Measurements from ENCODE around the gene C13orf46. TPM values are rescaled to one million over a fixed set of nuclear protein-coding genes. Genes with fewer than 3 reads are reported as not detected.

Gene C13orf46
- total RNA-seq, 3 donors from 2014 or later, result 1.1 to 1.5 (median 1.4) TPM

DNA sequence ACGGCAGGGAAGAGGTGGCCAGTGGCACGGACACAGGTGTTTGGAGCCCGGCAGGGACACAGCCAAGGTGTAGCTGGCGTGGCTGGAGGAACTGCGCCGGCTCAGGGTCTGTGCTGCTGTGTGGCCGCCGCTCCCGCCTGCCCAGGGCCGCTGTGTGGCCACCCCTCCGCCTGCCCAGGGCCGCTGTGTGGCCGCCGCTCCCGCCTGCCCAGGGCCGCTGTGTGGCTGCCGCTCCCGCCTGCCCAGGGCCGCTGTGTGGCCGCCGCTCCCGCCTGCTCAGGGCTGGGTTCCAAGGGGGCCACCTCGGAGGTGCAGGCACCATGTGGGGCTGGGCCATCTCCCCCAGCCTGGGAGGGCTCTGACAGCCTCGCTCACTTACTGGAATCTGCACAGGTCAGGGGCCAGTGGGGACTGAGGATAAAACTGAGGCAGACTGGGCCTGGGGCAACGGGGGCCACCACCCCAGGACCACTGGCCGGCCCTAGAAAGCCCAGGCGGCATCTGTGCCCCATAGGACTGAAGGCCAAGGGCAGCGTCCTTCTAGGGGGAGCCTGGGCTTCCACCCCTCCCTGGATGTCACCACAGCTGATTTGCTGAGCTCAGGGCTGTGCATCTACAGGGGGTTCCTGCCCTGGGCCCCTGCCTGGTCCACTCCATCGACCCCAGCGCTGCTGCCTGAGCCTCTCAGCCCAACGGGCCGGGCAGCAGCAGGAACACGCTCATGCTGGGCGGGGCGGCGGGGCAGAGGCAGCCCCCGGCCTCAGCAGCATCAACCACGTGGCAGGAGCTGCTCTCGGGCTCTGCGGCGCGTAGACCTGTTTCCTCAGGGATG lies 21.5 kb downstream of the C13orf46 start:
- Mint-ChIP-seq H3K36me3 (ENCODE audit: insufficient read depth) (peaks cover 7% of the 10 kb centered on the region), H3K4me3 (no peak overlapping the region), H3K27me3 (ENCODE audit: low read depth) (no peaks in the 10 kb centered on the region), H3K9me3 (no peaks in the 10 kb centered on the region), H3K4me1 (ENCODE audit: low read depth) (peaks cover 5% of the 10 kb centered on the region)
- ATAC-seq, result no peak
- no peak for DNase-seq

DNA sequence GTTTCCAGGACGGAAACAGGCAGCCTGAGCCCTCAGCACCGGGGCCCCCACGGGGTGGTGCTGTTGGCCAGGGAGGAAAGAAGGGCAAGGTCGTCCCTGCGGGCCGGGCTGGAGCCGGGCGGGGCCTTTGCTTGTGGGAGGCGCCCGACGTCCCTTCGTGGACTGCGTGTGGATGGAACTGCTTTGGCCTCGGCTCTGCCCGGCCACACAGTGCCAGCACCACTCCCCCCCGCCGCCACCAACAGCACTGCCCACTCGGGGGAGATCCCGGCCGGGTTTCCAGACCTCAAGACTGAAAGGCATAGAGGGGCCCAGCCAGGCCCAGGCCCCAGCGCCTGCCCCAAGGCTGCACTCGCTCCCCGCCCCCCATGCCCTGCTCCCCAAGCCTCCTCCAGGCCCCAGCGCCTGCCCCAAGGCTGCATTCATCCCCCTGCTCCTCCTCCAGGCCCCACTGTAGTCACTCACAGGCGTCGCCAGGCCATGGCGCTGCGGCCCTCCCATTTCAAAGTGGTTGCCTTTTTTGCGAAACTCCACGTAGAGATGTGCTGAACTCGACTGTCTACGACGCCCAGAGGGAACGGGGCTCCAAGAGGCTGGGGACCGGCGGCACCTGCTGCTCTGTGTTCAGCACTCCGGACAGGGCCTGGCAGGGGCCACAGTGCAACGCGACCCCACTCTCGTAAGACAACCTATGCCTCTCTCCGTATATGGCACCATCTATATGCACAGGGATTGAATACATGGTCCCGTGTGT lies 22.5 kb downstream of the C13orf46 start:
- H3K4me1 Mint-ChIP-seq (ENCODE audit: low read depth), result peaks cover 5% of the 10 kb centered on the region
- no peak overlapping the region for H3K4me3 Mint-ChIP-seq
- DNase-seq (peak; percentile 30), ATAC-seq (peak; percentile 79 to 86)
- H3K9me3 Mint-ChIP-seq, result no peaks in the 10 kb centered on the region
- H3K36me3 Mint-ChIP-seq (ENCODE audit: insufficient read depth), result peaks cover 4% of the 10 kb centered on the region
- H3K27me3 Mint-ChIP-seq (ENCODE audit: low read depth), result no peaks in the 10 kb centered on the region

DNA sequence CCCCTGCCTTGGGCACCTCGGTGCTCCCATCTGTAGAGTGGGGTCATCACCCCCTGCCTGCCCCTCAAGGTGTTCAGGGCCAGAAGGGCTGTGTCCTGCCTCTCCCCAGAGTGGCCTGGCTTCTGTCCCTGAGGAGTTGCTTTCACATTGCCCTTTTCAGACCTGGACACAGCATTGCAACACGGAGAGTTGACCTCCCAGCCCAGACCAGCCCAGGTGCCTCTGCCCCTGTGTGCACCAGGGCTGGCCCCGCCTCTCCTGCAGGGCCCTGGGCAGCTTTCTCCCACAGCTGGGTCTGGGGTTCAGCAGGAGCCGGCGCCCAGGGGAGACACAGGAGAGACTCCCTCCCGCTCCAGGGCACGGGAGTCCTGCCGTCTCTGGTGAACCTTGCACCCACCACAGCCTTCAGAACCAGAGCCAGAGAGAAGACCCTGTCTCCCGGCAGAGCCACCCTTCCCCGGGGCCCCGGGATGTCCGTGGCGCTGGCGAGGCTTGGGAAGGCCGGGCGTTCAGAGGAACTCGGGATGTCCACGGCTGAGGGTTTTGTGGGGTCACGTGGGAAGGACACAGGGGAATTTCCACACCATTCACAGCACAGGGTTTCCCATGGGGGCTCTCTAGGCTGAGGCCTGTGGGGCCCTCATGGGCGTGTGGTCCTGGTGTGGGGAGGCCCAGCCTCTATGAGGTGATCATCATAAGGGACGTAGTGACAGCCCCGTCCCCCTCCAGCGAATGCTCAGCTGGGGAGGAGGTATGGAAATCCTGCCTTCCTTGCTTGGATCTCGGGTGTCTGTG lies 23.2 kb downstream of the C13orf46 start:
- Mint-ChIP-seq H3K27me3 (ENCODE audit: low read depth) (no peaks in the 10 kb centered on the region), H3K4me1 (ENCODE audit: low read depth) (peaks cover 5% of the 10 kb centered on the region), H3K9me3 (no peaks in the 10 kb centered on the region), H3K36me3 (ENCODE audit: insufficient read depth) (peaks cover 4% of the 10 kb centered on the region), H3K4me3 (no peak overlapping the region)
- ATAC-seq (no peak), DNase-seq (no peak)

DNA sequence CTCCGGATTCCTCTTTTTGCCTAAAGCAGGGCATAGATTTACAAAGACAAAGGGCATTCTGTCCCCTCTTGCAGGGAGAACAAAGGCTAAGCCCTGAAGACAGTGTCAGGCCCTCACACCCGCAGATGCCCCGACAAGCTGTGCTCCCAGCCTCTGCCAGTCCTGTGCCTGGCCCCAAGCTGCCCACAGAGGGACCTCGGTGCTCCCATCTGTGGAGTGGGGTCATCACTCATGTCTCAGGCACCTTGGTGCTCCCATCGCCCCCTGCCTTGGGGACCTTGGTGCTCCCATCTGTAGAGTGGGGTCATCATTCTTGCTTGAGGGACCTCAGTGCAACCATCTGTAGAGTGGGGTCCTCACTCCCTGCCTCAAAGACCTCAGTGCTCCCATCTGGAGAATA lies 24.3 kb downstream of the C13orf46 start:
- Mint-ChIP-seq H3K4me3 (no peak overlapping the region), H3K4me1 (ENCODE audit: low read depth) (peaks cover 5% of the 10 kb centered on the region), H3K27me3 (ENCODE audit: low read depth) (no peaks in the 10 kb centered on the region), H3K36me3 (ENCODE audit: insufficient read depth) (peaks cover 3% of the 10 kb centered on the region), H3K9me3 (no peaks in the 10 kb centered on the region)
- ATAC-seq, result no peak
- DNase-seq, result no peak

DNA sequence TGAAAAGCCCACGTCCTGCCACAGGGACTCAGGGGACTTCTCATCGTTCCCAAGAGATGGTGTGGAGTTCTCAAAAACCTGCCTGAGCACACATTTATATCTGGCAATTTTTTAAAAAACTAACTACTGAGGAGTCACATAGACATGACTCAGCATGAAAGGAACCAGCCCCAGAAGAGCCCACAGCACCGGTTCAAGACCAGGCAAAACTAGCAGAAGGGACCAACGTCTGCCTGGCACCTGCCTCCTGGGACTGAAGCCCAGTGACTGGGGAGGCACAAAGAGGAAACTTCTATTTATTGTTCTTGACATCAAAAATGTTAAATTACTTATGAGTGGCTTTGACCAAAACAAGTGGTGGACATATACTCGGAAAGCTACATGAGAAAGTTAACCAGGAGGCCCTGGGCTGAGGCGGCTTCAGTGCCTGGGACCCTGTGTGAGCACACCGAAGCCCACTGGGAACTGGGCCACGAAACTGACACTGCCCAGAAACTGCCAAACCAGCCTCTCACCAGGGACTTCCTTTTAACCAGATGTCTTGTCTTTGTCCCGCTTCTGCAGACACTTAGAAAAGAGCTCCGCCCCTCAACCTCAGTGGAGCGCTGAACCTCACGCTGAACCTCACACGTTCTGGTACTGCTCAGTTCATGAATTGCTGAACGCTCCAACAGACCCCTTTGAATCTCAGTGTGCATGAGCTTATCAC lies 25.7 kb downstream of the C13orf46 start:
- no peak overlapping the region for H3K4me3 Mint-ChIP-seq
- H3K9me3 Mint-ChIP-seq, result no peaks in the 10 kb centered on the region
- DNase-seq (no peak), ATAC-seq (no peak)
- no peaks in the 10 kb centered on the region for H3K36me3 Mint-ChIP-seq (ENCODE audit: insufficient read depth)
- H3K27me3 Mint-ChIP-seq (ENCODE audit: low read depth), result no peaks in the 10 kb centered on the region
- H3K4me1 Mint-ChIP-seq (ENCODE audit: low read depth), result peaks cover 5% of the 10 kb centered on the region

DNA sequence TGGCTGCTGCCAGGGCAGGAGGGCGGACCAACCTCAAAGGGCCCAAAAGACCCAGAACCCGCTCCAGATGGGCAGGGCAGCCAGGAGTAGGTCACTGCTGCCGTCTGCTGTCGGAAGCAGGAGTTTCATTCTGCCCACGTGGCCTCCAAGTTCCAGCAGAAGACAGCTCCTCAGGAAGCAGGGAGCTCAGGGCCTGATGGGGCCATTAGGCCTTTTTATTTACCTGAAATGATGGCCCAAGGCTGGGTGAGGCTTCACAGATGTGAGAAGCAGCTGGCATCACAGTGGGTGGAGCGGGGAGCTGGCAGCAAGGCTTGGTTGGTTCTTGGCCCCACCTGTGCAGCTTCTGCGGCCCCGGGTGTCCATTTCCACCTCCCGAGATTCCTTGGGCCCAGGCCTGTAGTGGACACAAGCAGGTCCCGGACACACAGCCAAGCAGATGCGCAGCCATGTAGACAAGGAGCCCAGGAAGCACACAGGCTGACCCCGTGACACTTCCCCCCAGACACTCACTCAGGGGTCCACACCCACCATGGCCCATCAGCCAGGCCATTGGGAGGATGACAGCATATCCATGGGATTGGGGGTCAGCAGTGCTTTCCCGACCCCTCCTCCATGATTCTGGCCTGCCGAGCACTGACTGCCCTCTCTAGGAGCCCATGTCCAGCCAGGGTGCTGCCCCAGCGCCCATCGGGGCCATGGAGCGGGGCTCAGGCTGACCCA lies 26.4 kb downstream of the C13orf46 start:
- ATAC-seq, result no peak
- H3K4me3 Mint-ChIP-seq, result no peak overlapping the region
- peaks cover 5% of the 10 kb centered on the region for H3K4me1 Mint-ChIP-seq (ENCODE audit: low read depth)
- DNase-seq, result no peak
- no peaks in the 10 kb centered on the region for H3K9me3 Mint-ChIP-seq
- H3K36me3 Mint-ChIP-seq (ENCODE audit: insufficient read depth), result no peaks in the 10 kb centered on the region
- H3K27me3 Mint-ChIP-seq (ENCODE audit: low read depth), result no peaks in the 10 kb centered on the region

DNA sequence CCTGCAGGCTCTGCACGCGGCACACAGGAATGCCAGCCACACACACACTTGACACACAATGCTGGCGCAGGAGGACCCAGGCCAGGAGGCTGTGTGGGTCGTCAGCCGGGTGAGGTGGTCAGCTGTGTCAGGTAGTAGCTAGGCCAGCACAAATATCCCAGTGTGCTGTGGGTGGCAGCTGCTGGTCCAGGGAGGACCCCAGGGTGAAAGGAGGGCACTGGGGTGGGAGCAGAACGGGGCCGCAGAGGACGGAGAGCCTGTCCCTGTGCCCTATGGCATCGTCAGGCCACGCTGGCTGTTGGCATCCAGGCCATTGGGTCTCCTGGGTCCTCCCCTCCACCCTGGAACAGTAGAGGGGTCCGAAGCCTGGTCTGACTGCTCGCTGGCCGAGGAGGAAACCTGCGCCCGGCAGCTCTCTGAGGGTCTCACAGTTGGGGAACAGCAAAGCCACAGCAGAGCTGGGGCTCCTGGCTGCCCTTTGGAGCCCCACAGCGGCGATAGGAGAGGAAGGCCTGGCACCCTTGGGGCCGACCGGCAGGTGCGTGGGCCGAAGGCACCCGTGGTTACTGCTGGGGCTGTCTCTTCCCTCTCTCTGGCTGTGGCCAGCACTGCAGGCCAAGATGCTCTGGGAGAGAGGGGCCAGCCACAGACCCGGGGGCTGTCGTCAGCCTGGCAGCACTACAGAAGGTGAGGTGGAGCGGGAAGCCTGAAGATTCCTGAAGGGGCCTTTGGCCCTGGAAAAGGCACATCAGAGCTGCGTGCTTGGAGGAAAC lies 27.3 kb downstream of the C13orf46 start:
- no peaks in the 10 kb centered on the region for H3K9me3 Mint-ChIP-seq
- H3K36me3 Mint-ChIP-seq (ENCODE audit: insufficient read depth), result no peaks in the 10 kb centered on the region
- no peak for ATAC-seq
- no peaks in the 10 kb centered on the region for H3K27me3 Mint-ChIP-seq (ENCODE audit: low read depth)
- no peak for DNase-seq
- H3K4me1 Mint-ChIP-seq (ENCODE audit: low read depth), result peaks cover 5% of the 10 kb centered on the region
- H3K4me3 Mint-ChIP-seq, result no peak overlapping the region

DNA sequence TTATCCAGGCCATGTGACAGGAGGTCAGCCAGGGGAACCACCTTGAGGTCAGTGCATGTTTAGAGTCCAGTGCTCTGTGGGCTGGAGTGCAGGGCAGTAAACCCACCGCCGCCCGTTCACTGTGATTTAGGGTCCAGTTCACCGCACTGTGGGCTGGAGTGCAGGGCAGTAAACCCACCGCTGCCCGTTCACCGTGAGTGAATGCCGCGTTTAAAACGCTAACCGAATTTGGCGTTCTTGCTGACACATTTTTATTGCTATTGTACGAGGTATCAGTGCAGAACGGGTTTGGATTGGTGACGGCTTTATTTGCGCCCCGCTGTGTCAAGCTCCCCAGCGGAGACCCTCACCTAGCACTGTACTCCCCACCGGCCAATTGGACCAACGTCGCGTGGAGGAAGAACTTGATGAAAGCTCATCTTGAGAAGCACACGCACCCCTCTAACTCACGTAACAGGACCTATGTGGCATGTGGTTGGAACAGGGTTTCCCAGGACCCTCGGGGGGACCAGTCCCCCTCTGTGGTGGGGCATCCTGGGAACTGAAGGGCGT lies 27.9 kb downstream of the C13orf46 start:
- DNase-seq (no peak), ATAC-seq (no peak)
- Mint-ChIP-seq H3K4me1 (ENCODE audit: low read depth) (peaks cover 2% of the 10 kb centered on the region), H3K36me3 (ENCODE audit: insufficient read depth) (no peaks in the 10 kb centered on the region), H3K9me3 (no peaks in the 10 kb centered on the region), H3K4me3 (no peak overlapping the region), H3K27me3 (ENCODE audit: low read depth) (no peaks in the 10 kb centered on the region)

DNA sequence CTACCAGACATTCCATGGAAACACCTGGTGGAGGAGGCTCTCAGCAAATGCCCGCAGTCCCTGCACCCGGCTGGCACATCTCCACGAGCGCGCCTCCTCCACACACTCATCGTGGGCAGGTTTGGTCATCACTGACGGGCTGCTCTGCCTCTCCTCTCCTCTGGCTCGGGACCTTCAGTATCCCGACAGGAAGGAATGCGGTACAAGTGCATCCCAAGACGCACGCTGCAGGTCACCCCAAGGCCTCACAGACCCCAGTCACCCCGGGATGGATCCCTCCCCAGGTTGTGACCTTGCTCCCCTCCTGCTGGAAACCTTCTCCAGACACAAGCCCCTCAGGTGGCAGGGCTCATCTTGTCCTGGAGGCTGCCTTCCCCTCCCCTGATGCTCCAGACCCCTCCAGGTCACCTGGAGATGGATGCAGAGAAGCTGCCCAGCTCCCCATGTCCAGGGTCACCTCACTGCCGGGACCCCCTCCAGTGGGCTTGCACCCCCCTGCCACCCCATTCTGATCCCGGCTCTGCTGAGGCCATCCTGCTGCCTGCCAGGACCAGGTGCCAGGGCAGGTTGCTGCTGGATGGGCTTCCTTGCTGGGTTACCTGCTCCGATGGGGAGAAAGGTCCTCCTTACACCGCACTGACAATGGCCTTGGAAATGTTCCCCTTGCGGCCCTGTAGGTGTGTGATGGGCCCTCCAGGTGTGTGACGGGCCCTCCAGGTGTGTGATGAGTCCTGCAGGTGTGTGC lies 29.9 kb downstream of the C13orf46 start:
- no peaks in the 10 kb centered on the region for H3K36me3 Mint-ChIP-seq (ENCODE audit: insufficient read depth)
- H3K27me3 Mint-ChIP-seq (ENCODE audit: low read depth), result no peaks in the 10 kb centered on the region
- DNase-seq (no peak), ATAC-seq (no peak)
- no peaks in the 10 kb centered on the region for H3K9me3 Mint-ChIP-seq
- H3K4me3 Mint-ChIP-seq, result no peak overlapping the region
- H3K4me1 Mint-ChIP-seq (ENCODE audit: low read depth), result peaks cover 2% of the 10 kb centered on the region

DNA sequence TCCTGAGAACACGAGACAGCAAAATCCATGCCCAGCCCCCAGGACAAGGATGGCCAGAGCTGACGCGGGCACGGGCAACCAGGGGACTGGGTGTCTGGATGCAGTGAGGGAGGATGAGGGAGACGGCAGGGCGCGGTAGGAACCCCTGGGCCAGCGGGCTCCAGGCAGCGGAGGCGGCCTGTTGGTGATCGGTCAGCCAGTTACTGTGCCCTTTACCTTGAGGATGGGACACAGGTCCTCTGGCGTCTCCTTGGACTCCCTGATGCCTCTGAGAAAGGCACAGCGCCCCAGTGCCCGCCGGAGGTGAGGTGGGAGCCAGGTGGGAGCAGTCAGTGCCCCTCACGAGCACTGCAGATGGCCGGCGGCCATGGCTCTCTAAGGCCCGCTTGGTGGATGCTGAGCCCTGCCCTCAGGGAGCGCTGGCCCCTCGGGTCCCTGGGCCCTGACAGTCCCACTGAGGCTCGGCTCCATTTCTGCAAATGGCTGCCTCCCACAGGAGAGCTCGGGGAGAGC lies 31.2 kb downstream of the C13orf46 start:
- Mint-ChIP-seq H3K36me3 (ENCODE audit: insufficient read depth) (no peaks in the 10 kb centered on the region), H3K4me1 (ENCODE audit: low read depth) (no peaks in the 10 kb centered on the region), H3K27me3 (ENCODE audit: low read depth) (no peaks in the 10 kb centered on the region), H3K4me3 (no peak overlapping the region), H3K9me3 (no peaks in the 10 kb centered on the region)
- DNase-seq (no peak), ATAC-seq (no peak)

DNA sequence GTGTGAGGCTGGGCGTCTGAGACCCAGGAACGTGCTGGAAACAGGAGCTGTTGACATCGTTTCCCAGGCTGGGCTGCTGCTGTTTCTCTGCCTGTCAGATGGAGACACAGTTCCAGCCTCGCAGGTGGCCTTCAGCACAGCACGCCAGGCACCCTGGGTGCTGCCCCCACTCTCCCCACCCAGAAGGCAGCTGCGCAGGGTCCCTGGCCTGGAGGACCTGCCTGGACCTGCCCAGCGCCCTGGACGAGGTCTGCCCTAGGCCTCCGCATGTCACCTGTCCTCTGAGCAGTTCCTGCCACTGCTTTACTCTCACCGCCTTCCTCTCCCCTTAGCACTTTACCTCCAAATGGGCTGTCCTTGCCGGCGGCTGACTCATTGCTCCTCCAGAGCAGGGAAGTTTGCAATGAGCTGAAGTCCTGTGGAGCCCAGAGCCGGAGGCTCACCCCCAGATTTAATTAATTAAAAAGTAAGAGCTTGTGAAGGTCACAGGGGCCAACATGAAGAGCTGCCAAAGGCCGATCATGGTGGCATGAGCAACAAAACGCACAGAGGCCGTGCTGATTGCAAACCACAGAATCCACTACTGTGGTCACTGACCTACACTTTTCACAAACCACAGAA lies 32.2 kb downstream of the C13orf46 start:
- Mint-ChIP-seq H3K27me3 (ENCODE audit: low read depth) (no peaks in the 10 kb centered on the region), H3K4me3 (no peak overlapping the region), H3K36me3 (ENCODE audit: insufficient read depth) (no peaks in the 10 kb centered on the region), H3K9me3 (no peaks in the 10 kb centered on the region), H3K4me1 (ENCODE audit: low read depth) (no peaks in the 10 kb centered on the region)
- DNase-seq (no peak), ATAC-seq (no peak)

DNA sequence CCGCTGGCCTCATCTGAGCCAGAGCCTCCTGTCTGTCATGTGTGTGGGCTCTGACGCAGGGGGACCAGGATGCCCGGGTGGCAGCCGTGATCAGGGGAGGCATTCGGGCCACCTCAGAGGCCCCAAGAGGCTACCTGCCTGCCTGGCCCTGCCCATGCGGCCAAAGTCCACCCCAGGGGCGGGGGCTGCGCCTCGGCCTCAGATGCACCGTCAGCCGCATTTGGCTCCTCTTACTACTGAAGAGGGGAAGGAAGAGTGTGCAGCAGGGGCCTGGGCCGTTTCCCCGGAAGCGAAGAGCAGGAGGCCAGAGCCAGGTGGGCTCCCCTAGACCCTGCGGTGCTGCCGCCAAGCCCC lies 34.0 kb downstream of the C13orf46 start:
- H3K4me3 Mint-ChIP-seq, result no peak overlapping the region
- ATAC-seq, result no peak
- H3K9me3 Mint-ChIP-seq, result no peaks in the 10 kb centered on the region
- H3K27me3 Mint-ChIP-seq (ENCODE audit: low read depth), result no peaks in the 10 kb centered on the region
- no peaks in the 10 kb centered on the region for H3K4me1 Mint-ChIP-seq (ENCODE audit: low read depth)
- no peaks in the 10 kb centered on the region for H3K36me3 Mint-ChIP-seq (ENCODE audit: insufficient read depth)
- DNase-seq, result no peak
